SK-N-MC (cell line): ENCODE results near the gene NRAS.

Experiments used
- EZH2 ChIP-seq: fragments of 200-600 bp; sonication (generic); IDR thresholded peaks from one replicate; pipeline ENCODE4 v1.6.1; 2017; ENCODE audit warnings: antibody characterized with exemption
- FOXP2 ChIP-seq: optimal IDR thresholded peaks from 2 replicates; pipeline ENCODE3; 2011; ENCODE audit warnings: mild to moderate bottlenecking, moderate library complexity; ENCODE audit not compliant: insufficient read depth; ENCODE audit errors: extremely low read length, control extremely low read depth
- POLR2AphosphoS5 ChIP-seq: IDR thresholded peaks from 2 replicates; pipeline ENCODE4 v1.6.1; 2012; ENCODE audit warnings: mild to moderate bottlenecking, low read depth, low read length, borderline replicate concordance

- TF ChIP-seq EZH2 (no peak), POLR2AphosphoS5 (no peak), FOXP2 (no peak)
Measured at GRCh38 chr1:114668784-114669561, 47.6 kb downstream of the NRAS start.
